Activated gamma-delta T cell (primary cell): ENCODE data around the gene USP21.

Experiments
- DNase-seq: peaks from one replicate; lab custom pipeline; 2025; lab: John Stamatoyannopoulos, UW

The USP21 gene

DNA sequence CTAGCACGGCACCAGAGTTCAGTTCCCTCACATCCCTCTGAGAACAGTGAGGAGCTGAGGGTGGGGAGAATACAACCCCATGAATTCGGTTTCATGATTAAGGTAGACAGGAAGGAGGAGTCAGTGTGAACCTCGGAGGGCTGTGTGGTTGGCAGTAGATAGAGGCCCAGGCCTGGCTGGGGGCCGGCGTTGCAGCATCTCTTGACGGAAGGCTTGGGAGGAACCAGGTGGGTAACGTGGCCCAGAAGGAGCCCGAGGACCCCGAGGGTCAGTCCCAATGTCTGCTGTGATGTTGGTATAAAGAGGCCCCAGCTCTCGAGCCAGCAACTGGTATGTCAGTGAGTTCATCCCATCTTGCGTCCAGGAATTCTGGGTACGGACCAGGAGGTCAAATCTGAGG lies 12.4 kb downstream of the USP21 start:
- DNase-seq = no peak

DNA sequence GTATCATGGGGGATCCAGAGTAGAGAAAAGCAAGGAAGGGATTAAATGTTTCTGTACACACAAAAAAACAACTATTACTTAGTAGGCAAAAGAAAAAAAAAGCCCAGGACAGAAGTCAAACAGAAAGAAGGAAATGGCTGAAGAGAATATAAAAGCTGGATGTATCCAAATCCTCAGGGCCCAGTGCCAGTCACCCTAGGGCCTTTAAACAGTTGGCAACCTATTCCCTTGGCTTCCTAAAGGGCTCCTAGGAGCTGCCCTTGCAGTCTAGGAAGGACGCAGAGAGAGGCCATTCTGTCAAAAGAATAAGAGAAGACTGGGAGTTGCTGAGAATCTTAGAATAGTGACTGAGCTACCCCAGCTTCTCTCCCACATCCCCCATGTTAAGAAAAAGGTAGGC lies 13.0 kb downstream of the USP21 start:
- DNase-seq = no peak

DNA sequence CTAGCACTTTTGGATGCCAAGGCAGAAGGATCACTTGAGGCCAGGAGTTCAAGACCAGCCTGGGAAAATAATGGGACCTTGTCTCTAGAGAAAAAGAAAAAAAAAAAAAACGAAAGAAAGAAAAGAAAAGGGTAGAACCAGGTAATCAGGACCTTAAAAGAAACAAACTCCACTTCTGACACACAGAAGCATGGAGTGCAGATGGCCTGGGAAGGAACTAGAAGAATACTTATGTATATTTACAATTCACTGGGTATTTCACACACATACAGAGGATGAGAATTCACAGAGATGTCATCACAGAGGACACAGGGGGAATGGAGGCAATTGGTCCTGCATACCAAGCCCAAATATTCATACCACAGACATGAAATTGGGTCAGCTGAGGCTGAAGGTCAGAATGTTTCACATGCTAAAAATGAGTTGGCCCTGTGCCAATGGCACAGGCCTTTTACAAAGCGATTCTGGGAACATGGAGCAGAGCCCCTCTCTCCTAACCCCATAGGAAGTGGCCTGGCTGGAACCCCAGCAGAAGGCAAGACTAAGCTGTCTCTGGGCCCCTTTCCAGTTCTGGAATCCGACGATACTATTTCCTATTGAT lies 13.6 kb downstream of the USP21 start:
- DNase-seq = no peak

GRCh38 chr1:161173711-161174110 lies 14.4 kb downstream of the USP21 start:
- no peak for DNase-seq

DNA sequence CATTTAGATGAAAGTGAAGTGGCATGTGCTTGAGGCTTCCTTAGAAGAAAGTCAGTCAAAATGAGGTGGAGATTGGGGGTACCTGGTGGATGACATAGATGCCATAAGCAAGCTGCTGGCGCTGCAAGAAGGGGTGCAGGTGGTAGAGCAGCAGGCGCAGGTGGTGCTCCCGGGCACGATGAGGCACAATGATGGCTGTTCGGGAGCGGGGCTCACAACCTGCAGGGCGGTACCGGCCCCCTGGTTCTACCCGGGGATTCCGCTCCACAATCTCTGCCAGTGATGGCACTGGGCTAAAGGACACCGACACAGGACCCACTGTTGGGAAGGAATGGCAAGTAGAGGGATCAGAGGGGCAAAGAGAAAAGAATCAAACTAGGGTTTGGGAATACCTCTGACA lies 15.6 kb downstream of the USP21 start:
- DNase-seq = no peak

DNA sequence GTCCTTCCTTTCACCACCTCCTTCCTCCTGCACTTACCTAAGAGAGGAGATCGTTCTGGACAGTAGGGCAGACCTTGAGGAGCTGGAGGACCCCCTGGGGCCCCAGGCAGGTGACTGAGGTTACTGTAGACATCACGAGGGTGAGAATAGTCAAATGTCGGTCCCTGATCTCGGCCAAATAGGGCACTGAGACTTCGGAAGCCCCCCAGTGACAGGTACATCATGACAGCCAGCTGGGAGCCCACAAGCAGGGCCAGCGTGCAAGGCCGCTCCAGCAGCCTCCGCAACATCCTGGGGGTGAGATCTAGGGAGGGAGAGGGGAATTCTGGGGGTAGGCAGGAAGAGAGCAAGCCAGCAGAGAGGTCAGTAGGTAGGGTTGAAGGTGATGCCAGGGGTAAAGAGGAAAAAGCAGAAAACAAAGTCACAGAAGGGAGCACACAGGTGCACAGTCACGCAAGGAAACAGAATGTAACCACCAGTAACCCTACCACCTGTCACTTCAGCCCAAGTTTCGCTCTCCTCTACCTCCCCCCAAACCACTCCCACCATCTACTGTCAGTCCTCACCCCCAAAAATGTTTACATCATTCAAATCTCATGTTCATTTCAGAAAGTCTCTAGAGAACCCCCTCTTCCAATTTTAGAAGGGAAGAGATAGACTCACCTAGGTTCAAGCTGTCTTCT lies 16.6 kb downstream of the USP21 start:
- DNase-seq = no peak

DNA sequence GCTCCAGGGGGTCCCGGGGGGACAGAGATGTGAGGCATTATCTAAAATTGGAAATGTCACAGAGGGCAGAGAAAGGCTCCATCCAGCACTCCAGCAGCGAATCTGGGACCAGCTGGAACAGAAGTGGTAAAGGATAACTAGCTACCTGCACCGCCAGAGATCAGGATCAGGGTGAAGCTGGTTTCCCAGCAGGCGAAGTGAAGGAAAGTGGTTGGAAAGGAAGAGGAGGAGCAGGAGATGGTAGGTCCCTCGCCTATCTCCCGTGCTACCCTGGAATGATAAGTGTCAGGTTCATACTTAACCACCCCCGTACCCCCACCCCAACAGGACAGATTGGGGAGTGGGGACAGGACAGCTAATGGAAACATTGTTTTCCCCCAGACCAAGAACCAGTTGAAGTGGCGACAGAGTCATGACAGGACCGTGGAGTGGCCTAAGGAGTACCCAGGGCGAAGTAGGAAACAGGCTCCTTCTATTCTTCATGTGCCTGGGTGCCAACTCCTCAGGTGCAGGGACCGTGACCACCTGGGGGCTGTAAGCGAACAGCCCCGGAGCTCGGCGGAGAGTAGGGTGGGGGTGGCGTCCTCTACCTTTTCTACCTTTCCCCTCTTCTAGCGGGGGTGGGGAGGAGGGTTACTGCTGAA lies 17.3 kb downstream of the USP21 start:
- DNase-seq = no peak

DNA sequence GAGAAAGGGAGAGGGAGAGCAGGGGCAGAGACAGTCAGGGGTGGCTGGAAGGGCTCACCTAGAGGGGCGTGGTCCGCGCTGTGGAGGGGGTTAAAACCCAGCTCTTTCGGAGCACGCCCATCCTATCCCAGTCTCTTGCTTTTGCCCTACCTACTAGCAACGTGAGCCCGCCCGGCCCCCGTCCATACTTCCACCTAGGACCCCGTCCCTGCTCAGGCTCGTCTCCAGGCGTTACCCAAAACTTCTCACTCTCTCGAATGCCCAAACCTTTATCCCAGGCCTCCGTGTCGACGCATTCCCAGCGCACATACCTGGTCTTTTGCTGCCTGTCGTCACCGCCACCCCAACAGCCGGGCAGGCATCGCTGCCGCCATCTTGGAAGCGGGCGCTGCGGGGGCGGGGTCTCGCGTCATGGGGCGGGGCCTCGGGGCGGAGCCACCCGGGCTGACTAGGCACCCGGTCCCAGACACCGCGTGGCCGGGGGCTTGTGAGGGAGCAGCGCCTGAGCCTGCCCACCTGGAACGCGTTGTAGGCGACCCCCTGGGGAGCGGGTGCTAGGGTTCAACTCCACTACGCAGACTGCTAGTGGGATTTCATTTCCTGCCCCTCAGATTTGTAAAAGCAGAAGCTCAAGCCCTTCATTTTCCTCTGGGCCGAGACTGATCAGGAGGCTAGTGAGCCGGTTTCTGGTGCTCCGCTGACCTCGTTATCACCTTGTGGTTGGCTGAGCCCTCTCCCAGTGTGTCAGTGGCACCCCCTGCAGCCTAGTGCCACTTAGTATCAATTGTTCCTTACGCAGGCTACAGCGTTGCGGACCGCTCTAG lies 18.0 kb downstream of the USP21 start, which contains the start of gene B4GALT3:
TSS of gene B4GALT3 (minus strand) at position 396 of the 824 bp plus-strand sequence. CDS start 1,447 bp downstream, outside the sequence.
- peak; percentile 84 for DNase-seq

- DNase-seq = no peak
Measured at GRCh38 chr1:161177936-161178244, 18.6 kb downstream of the USP21 start.

DNA sequence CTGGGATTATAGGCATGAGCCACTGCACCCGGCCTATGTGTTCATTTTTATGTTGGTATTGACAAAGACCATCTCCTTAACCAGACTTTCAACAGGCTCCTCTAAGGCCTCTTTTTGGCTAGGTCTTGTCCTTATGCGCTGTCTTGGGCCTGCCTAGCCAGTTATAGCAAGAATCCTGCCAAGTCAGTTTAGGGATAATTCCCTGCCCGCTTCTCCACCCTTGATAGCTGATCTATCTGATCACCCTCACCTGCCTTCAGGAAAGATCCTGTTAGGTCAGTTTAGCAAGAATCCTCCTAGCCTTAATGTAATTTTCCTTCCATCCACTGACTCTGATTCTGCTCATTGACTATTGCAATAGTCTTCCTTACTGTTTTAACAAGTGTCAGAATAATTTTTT lies 20.4 kb downstream of the USP21 start:
- DNase-seq = no peak

DNA sequence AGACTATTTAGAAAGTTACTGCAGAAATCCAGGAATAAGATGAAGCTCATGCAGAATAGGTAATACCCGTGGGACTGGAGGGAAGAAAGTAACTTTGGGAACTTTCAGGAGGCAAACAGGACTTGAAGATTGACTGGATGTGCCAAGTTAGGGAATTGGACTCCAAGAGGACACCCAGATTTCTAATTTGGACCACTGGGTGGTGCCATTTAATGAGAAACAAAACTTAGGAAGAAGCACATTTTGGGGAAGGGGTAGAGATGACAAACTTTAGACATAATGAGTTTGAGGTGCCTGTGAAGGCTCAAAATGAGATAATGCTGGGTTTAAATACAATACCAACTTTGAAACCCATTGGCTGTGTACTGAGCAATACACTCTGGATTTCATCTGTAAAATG lies 21.3 kb downstream of the USP21 start:
- no peak for DNase-seq

DNA sequence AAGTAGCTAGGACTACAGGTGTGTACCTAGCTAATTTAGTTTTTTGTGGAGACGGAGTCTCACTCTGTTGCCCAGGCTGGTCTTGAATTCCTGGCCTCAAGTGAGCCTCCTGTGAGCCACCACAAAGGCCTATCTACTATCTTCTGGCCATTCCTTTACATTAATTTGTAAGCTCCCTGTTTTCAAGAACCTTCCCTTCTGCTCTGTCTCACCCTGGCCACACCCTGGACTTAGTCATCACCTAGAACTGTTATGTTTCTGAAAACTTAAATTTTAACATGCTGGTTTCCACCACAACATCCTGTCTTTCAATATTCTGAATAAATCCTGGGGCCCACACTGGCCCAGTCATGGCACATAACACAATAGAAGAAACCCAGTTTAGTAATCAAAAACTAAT lies 22.9 kb downstream of the USP21 start:
- DNase-seq = no peak

DNA sequence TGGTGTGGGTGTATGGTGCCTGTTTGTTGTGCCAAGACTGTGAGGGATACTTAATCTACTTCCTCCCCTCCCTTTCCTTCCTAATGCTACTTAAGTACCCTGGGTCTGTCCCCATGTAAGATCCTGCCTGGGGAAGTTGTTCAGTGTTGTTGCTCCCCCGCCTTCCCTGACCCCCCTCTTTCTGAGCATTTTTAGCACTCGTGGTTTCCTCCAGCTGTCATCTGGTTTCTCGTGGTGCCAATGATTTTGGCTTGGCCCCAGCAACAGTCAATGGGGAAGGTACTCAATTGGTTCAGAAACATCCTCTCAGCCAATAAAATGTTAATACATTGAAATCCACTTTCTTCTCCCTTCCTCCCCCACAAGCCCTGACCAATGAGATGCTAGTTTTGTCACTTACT lies 26.0 kb downstream of the USP21 start:
- no peak for DNase-seq

GRCh38 chr1:161185732-161186311 lies 26.5 kb downstream of the USP21 start:
- no peak for DNase-seq

DNA sequence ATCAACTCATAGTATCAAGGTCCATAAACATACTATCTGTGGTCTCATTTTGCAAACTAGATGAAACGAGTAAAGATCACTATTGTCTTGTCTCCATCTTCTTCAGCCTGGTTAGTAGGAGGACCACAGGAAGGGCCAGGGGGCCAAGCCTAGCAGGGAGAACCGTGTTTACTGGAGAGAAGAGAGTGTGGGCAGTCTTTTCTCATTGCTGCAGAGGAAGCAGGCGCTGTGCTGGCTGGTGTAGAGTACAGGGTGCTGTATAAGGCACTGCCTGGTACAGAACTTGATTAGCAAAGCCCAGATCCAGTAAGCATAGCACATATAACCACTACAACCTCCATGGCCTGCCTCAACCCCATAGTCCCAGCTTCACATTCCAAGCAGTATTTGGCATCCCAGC lies 28.0 kb downstream of the USP21 start:
- DNase-seq = no peak

GRCh38 chr1:161188381-161188780 lies 29.1 kb downstream of the USP21 start:
- no peak for DNase-seq

DNA sequence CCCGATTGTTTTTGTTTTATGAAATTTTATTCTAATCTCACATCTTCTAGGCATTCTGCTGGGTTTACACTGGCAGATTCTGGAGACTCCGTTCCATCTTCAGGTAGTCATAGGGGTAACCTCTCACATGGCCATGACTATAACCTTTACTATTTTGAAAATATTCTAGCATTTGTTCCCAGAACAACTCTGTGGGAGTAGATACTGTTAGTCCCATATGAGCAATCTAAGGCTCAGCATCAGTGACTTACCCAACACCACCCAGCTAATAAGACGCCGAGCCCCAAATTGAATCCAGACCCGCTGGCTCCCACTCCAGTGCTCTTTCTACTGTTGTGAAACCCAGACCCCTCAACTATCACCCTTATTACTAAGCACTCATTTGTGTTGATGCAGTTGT lies 29.7 kb downstream of the USP21 start:
- DNase-seq = no peak

GRCh38 chr1:161190962-161191521 lies 31.7 kb downstream of the USP21 start:
- no peak for DNase-seq

DNA sequence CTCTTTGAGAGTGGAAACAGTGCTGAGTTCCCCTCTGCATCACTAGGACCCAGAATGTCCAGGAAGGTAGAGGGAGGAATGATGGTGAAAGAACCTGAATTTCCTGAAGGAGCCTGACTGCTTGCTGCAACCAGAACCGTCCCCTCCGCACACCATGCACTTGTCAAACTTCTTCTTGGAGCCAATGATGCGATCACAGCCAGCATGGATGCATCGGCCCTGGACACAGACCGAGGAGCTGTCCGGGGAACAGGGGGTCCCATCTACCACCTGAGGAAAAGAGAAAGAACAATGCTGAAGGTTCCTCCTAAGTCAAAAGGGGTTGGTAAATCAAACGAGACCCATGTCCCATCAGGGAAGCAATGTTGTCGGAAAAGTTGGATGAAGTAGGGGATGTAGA lies 32.7 kb downstream of the USP21 start:
- no peak for DNase-seq

DNA sequence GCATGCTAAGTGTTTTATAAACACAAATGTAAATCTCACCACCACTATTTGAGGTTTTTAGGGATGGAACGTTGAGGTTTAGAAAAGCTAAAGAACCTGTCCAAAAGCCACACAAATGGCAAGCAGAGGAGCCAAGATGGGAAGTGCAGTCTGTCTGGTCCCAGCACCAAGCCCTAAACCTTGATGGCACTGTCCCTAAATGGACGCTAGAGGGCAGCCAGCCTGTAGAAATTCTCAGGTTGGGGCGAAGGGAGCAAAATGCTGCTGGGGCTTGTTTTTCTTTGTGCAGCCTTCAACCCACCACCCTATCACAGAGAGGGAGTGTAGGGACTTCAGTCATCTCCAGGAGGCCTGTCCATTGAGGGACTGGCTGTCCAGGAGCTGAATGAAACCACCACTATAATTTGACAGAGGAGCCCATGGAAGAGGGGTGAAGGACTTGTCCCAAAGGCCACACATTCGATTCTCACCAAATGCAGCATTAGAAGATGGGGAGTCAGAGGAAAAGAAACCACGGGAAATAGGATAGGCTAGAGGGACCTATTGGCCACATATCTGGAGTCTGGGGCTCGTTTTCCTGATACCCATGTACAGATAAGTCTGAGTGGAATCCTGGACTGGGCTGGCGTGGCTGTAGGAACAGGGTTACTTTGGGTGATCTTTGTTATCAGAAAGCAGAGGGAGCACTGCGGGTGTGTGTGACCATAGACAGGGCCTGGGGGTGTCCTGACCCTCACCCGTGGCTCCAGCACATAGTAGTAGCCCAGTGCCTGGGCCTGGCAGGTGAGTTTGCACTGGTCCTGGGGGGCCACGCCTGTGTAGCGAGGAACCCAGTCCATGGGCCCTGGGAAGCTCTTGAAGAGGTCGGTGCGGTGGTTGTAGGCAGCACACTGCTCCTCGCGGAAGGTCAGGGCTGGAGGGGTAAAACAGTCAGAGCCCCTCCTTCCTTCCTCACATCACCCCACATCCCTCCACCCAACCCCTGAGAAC lies 33.5 kb downstream of the USP21 start:
- no peak for DNase-seq
